H9 (cell line): ENCODE measurements around the gene KRTAP12-4. TPM values are rescaled to one million over a fixed set of nuclear protein-coding genes. Genes with fewer than 3 reads are reported as not detected.

ENCODE experiments used
- DNase-seq: peaks from one replicate; pipeline ENCODE4 v3.0.0-alpha.2; 2017
- H2AFZ ChIP-seq: one replicate; pipeline ENCODE4 v1.6.1; 2013; ENCODE audit warnings: mild to moderate bottlenecking, low read length, control low read depth, moderate library complexity
- H2AK5ac ChIP-seq: 2 replicates; pipeline ENCODE4 v1.6.1; 2013; ENCODE audit warnings: low read length, control low read depth, mixed read lengths; ENCODE audit not compliant: insufficient read length
- H2BK120ac ChIP-seq: one replicate; pipeline ENCODE4 v1.6.1; 2013; ENCODE audit warnings: low read depth, mild to moderate bottlenecking, low read length, control low read depth, inconsistent platforms; ENCODE audit not compliant: poor library complexity, severe bottlenecking
- H2BK12ac ChIP-seq: 2 replicates; pipeline ENCODE4 v1.6.1; 2013; ENCODE audit warnings: low read length, control low read depth, mixed read lengths, low read depth; ENCODE audit not compliant: insufficient read length
- H2BK15ac ChIP-seq: 2 replicates; pipeline ENCODE4 v1.6.1; 2013; ENCODE audit warnings: low read depth, low read length, control low read depth
- H2BK20ac ChIP-seq: one replicate; pipeline ENCODE4 v1.6.1; 2013; ENCODE audit warnings: low read depth, mild to moderate bottlenecking, low read length, control low read depth, inconsistent platforms; ENCODE audit not compliant: poor library complexity, severe bottlenecking
- H2BK5ac ChIP-seq: 2 replicates; pipeline ENCODE4 v1.6.1; 2013; ENCODE audit warnings: low read length, control low read depth, mixed read lengths; ENCODE audit not compliant: insufficient read length
- H3K14ac ChIP-seq: 2 replicates; pipeline ENCODE4 v1.6.1; 2013; ENCODE audit warnings: low read length, control low read depth; ENCODE audit not compliant: insufficient read depth
- H3K18ac ChIP-seq: 2 replicates; pipeline ENCODE4 v1.6.1; 2013; ENCODE audit warnings: low read depth, mild to moderate bottlenecking, mixed read lengths, low read length, control low read depth; ENCODE audit not compliant: insufficient read length
- H3K23ac ChIP-seq: 2 replicates; pipeline ENCODE4 v1.6.1; 2013; ENCODE audit warnings: low read length, control low read depth, mixed read lengths, low read depth; ENCODE audit not compliant: insufficient read length
- H3K23me2 ChIP-seq: 2 replicates; pipeline ENCODE4 v1.6.1; 2013; ENCODE audit warnings: low read depth, mild to moderate bottlenecking, mixed read lengths, low read length, control low read depth; ENCODE audit not compliant: insufficient read length, poor library complexity, severe bottlenecking
- H3K27ac ChIP-seq: 2 replicates; pipeline ENCODE4 v1.5.1; 2013; ENCODE audit warnings: low read length, control low read depth, mixed read lengths, low read depth; ENCODE audit not compliant: insufficient read length
- H3K27me3 ChIP-seq: 2 replicates; pipeline ENCODE4 v1.6.1; 2013; ENCODE audit warnings: low read length, control low read depth, inconsistent platforms; ENCODE audit not compliant: insufficient read depth
- H3K4ac ChIP-seq: 2 replicates; pipeline ENCODE4 v1.6.1; 2013; ENCODE audit warnings: low read depth, mild to moderate bottlenecking, control low read depth, inconsistent platforms, low read length, moderate library complexity
- H3K4me1 ChIP-seq: 2 replicates; pipeline ENCODE4 v1.6.1; 2013; ENCODE audit warnings: low read length, control low read depth, inconsistent platforms; ENCODE audit not compliant: insufficient read depth
- H3K4me2 ChIP-seq: 2 replicates; pipeline ENCODE4 v1.6.1; 2013; ENCODE audit warnings: low read length, control low read depth, mixed read lengths; ENCODE audit not compliant: insufficient read length, insufficient read depth
- H3K56ac ChIP-seq: 2 replicates; pipeline ENCODE4 v1.6.1; 2013; ENCODE audit warnings: low read depth, mild to moderate bottlenecking, mixed read lengths, low read length, control low read depth; ENCODE audit not compliant: insufficient read length
- H3K79me1 ChIP-seq: 2 replicates; pipeline ENCODE4 v1.6.1; 2013; ENCODE audit warnings: low read depth, mild to moderate bottlenecking, moderate library complexity, low read length, control low read depth, inconsistent platforms; ENCODE audit not compliant: insufficient read depth, poor library complexity, severe bottlenecking
- H3K79me2 ChIP-seq: 2 replicates; pipeline ENCODE4 v1.6.1; 2013; ENCODE audit warnings: low read length, control low read depth, inconsistent platforms; ENCODE audit not compliant: insufficient read depth
- H3K9ac ChIP-seq: 2 replicates; pipeline ENCODE4 v1.6.1; 2013; ENCODE audit warnings: low read length, control low read depth, mixed read lengths; ENCODE audit not compliant: insufficient read length; ENCODE audit errors: extremely low read depth
- H3K9me3 ChIP-seq: one replicate; pipeline ENCODE4 v1.6.1; 2013; ENCODE audit warnings: low read depth, low read length, inconsistent platforms; ENCODE audit not compliant: control insufficient read depth
- H3T11ph ChIP-seq: one replicate; pipeline ENCODE4 v1.6.1; 2013; ENCODE audit warnings: mild to moderate bottlenecking, low read length, control low read depth, inconsistent platforms
- H4K20me1 ChIP-seq: one replicate; pipeline ENCODE4 v1.6.1; 2013; ENCODE audit not compliant: control insufficient read depth, insufficient read length, insufficient read depth
- H4K5ac ChIP-seq: 2 replicates; pipeline ENCODE4 v1.6.1; 2013; ENCODE audit warnings: low read depth, mild to moderate bottlenecking, mixed read lengths, low read length, control low read depth; ENCODE audit not compliant: insufficient read length
- H4K8ac ChIP-seq: replicated peaks from 2 replicates; pipeline ENCODE4 v1.6.1; 2013; ENCODE audit warnings: low read length, control low read depth, mixed read lengths, low read depth; ENCODE audit not compliant: insufficient read length
- H4K91ac ChIP-seq: 2 replicates; pipeline ENCODE4 v1.6.1; 2013; ENCODE audit warnings: low read depth, mild to moderate bottlenecking, moderate library complexity, mixed read lengths, low read length, control low read depth; ENCODE audit not compliant: insufficient read length
- H3K27ac Mint-ChIP-seq, 3 experiments: 2 replicates in 2 of 3; 3 replicates in 1 of 3; pipeline ENCODE4 v1.8.0; 2020 to 2021; ENCODE audit warnings: mixed read lengths in 3 of 3, mild to moderate bottlenecking in 1 of 3, moderate library complexity in 1 of 3
- H3K27me3 Mint-ChIP-seq: 2 replicates; pipeline ENCODE4 v1.8.0; 2021; ENCODE audit warnings: low read depth, mild to moderate bottlenecking, moderate library complexity, mixed read lengths
- H3K36me3 Mint-ChIP-seq, 3 experiments: 2 replicates in 2 of 3; 3 replicates in 1 of 3; pipeline ENCODE4 v1.8.0; 2020 to 2021; ENCODE audit warnings: low read depth in 3 of 3, mixed read lengths in 3 of 3; ENCODE audit not compliant: insufficient read depth in 1 of 3
- H3K4me1 Mint-ChIP-seq, 2 experiments: 2 replicates each; pipeline ENCODE4 v1.8.0; 2020; ENCODE audit warnings: mixed read lengths in 2 of 2
- H3K4me3 Mint-ChIP-seq, 2 experiments: 2 replicates in 1 of 2; 3 replicates in 1 of 2; pipeline ENCODE4 v1.8.0; 2020 to 2021; ENCODE audit warnings: mild to moderate bottlenecking in 2 of 2, mixed read lengths in 2 of 2, moderate library complexity in 1 of 2
- H3K9me3 Mint-ChIP-seq, 2 experiments: 2 replicates in 1 of 2; 3 replicates in 1 of 2; pipeline ENCODE4 v1.8.0; 2020; ENCODE audit warnings: mild to moderate bottlenecking in 2 of 2, mixed read lengths in 2 of 2, moderate library complexity in 1 of 2
- WGBS: extraction: QIAGEN DNeasy Blood & Tissue Kit; methylation state at CpG from one replicate; pipeline ENCODE4 v1.1.7; 2013; ENCODE audit warnings: missing lambda C conversion rate, low lambda C conversion rate, mixed read lengths; ENCODE audit not compliant: insufficient read length; ENCODE audit errors: extremely low coverage; 5-methylcytosine and 5-hydroxymethylcytosine counted together
- total RNA-seq: library from RNA; stranded (reverse); gene quantifications from 2 replicates; pipeline ENCODE4 v1.2.1, GENCODE V29; 2021
- TF ChIP-seq, protein P1 (sequence below): fragments of 200-600 bp; sonication (generic); conservative IDR thresholded peaks from 3 replicates; pipeline ENCODE4 v1.8.0; 2021; ENCODE audit warnings: antibody characterized with exemption, mild to moderate bottlenecking

Gene KRTAP12-4
- total RNA-seq, 1 experiment from 2014 or later = not detected

DNA sequence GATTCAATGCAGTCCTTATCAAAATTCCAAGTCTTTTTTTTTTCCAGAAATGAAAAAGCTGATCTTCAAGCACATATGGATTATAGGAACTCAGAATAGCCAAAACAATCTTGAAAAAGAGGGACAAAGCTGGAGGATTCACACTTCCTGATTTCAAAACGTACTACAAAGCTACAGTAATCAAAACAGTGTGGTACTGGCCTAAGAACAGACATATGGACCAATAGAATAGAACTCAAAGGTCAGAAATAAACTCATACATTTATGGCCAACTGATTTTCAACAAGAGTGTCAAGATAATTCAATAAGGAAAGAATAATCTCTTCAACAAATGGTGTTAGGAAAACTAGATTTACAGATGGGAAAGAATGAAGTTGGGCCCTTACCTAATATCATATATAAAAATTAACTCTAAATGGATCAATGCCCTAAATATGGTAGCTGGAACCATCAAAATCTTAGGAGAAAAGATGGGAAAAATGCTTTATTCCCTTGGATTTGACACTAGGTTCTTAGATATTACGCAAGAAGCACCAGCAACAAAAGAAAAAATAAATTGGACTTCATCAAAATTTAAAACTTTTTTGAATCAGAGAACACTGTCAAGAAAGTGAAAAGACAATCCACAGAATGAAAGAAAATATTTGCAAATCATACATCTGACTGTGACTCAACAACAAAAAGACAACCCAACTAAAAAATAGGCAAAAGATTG lies 38.5 kb upstream of the KRTAP12-4 start:
- Histone ChIP-seq H4K20me1 (no peaks in the 10 kb centered on the region), H2AFZ (no peak overlapping the region), H3K27ac (no peak overlapping the region), H4K91ac (no peak overlapping the region), H2BK5ac (no peak overlapping the region), H3K23me2 (no peaks in the 10 kb centered on the region), H3K4me1 (peaks cover 4% of the 10 kb centered on the region; the same call in 1 of the 2 replicates), H3K9ac (no peak overlapping the region), H2BK12ac (no peak overlapping the region), H2BK20ac (no peak overlapping the region), H2BK120ac (no peak overlapping the region), H3K14ac (no peak overlapping the region), H3K56ac (no peak overlapping the region), H3K79me2 (no peaks in the 10 kb centered on the region), H3K9me3 (no peaks in the 10 kb centered on the region), H3K79me1 (no peaks in the 10 kb centered on the region), H3K4ac (no peak overlapping the region), H3K27me3 (no peaks in the 10 kb centered on the region; the same call in 1 of the 2 replicates), H3T11ph (no peak overlapping the region), H4K8ac (no peak overlapping the region), H2BK15ac (no peak overlapping the region), H2AK5ac (no peak overlapping the region), H3K18ac (no peak overlapping the region), H3K23ac (no peak overlapping the region), H3K4me2 (no peak overlapping the region), H4K5ac (no peak overlapping the region)
- Mint-ChIP-seq H3K4me3 (no peak overlapping the region), H3K27me3 (peaks cover 2% of the 10 kb centered on the region), H3K36me3 (peaks cover 7 to 19% (median 7%) of the 10 kb centered on the region in 3 experiments; a peak in 6 of 7 replicates), H3K27ac (no peak overlapping the region), H3K9me3 (peaks cover 17 to 18% of the 10 kb centered on the region in 2 experiments), H3K4me1 (peaks cover 37 to 38% of the 10 kb centered on the region in 2 experiments)
- WGBS = no CpG with 5 or more reads among the region's 2 CpGs
- DNase-seq = no peak
- TF ChIP-seq, protein P1, sequence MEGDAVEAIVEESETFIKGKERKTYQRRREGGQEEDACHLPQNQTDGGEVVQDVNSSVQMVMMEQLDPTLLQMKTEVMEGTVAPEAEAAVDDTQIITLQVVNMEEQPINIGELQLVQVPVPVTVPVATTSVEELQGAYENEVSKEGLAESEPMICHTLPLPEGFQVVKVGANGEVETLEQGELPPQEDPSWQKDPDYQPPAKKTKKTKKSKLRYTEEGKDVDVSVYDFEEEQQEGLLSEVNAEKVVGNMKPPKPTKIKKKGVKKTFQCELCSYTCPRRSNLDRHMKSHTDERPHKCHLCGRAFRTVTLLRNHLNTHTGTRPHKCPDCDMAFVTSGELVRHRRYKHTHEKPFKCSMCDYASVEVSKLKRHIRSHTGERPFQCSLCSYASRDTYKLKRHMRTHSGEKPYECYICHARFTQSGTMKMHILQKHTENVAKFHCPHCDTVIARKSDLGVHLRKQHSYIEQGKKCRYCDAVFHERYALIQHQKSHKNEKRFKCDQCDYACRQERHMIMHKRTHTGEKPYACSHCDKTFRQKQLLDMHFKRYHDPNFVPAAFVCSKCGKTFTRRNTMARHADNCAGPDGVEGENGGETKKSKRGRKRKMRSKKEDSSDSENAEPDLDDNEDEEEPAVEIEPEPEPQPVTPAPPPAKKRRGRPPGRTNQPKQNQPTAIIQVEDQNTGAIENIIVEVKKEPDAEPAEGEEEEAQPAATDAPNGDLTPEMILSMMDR = no peak
